GM21529 (cell line): ENCODE data around the gene CNTN1.

Experiments
- ATAC-seq: cut with Tn5 transposase; IDR thresholded peaks from one replicate; pipeline ENCODE4 v1.9.1; 2021; ENCODE audit not compliant: unreplicated experiment

CNTN1 gene

GRCh38 chr12:40834321-40834720 is 142.1 kb downstream of the CNTN1 start:
- ATAC-seq = no peak

GRCh38 chr12:40837891-40838429 is 145.7 kb downstream of the CNTN1 start:
- no peak for ATAC-seq

GRCh38 chr12:40843495-40843894 is 151.3 kb downstream of the CNTN1 start:
- ATAC-seq = no peak

GRCh38 chr12:40853221-40853620 is 161.0 kb downstream of the CNTN1 start:
- ATAC-seq = no peak

GRCh38 chr12:40854604-40855003 is 162.4 kb downstream of the CNTN1 start:
- no peak for ATAC-seq

- ATAC-seq = no peak
Measured at GRCh38 chr12:40864891-40865290, 172.7 kb downstream of the CNTN1 start.

GRCh38 chr12:40870981-40871380 is 178.7 kb downstream of the CNTN1 start:
- ATAC-seq = no peak

- ATAC-seq = no peak
Measured at GRCh38 chr12:40874868-40875267, 182.6 kb downstream of the CNTN1 start.

- ATAC-seq = no peak
Measured at GRCh38 chr12:40889329-40889728, 197.1 kb downstream of the CNTN1 start.

- ATAC-seq = no peak
Measured at GRCh38 chr12:40892528-40892927, 200.3 kb downstream of the CNTN1 start.

GRCh38 chr12:40898505-40898904 is 206.3 kb downstream of the CNTN1 start:
- no peak for ATAC-seq

- no peak for ATAC-seq
Measured at GRCh38 chr12:40903040-40903439, 210.8 kb downstream of the CNTN1 start.

GRCh38 chr12:40907115-40907527 is 214.9 kb downstream of the CNTN1 start:
- peak; percentile 95 for ATAC-seq

- no peak for ATAC-seq
Measured at GRCh38 chr12:40911676-40912075, 219.4 kb downstream of the CNTN1 start.

GRCh38 chr12:40915172-40915571 is 222.9 kb downstream of the CNTN1 start:
- no peak for ATAC-seq

GRCh38 chr12:40917561-40917960 is 225.3 kb downstream of the CNTN1 start:
- no peak for ATAC-seq

- no peak for ATAC-seq
Measured at GRCh38 chr12:40921563-40922163, 229.4 kb downstream of the CNTN1 start.

GRCh38 chr12:40937891-40938290 is 245.7 kb downstream of the CNTN1 start:
- no peak for ATAC-seq

GRCh38 chr12:40942326-40942725 is 250.1 kb downstream of the CNTN1 start:
- no peak for ATAC-seq

GRCh38 chr12:40945772-40946171 is 253.5 kb downstream of the CNTN1 start:
- no peak for ATAC-seq

GRCh38 chr12:40946612-40947194 is 254.5 kb downstream of the CNTN1 start:
- ATAC-seq = peak; percentile 52

- ATAC-seq = no peak
Measured at GRCh38 chr12:40947797-40948196, 255.6 kb downstream of the CNTN1 start.

- no peak for ATAC-seq
Measured at GRCh38 chr12:40953076-40953475, 260.8 kb downstream of the CNTN1 start.
